Thyroid gland (tissue), 4 donors: ENCODE results near the gene HBG1. TPM values are rescaled to one million over a fixed set of nuclear protein-coding genes. Genes with fewer than 3 reads are reported as not detected.

Source experiments
- DNase-seq, 2 donors: peaks; one replicate each; pipeline ENCODE4 v3.0.0-alpha.2; 2019
- H3K27ac ChIP-seq, 3 donors: fragments of 200-600 bp; sonication (generic); 1 replicate in 2 of 3; 2 replicates in 1 of 3; pipeline ENCODE4 v1.5.1; 2016 to 2019; ENCODE audit warnings: mild to moderate bottlenecking in 1 of 3, moderate library complexity in 1 of 3
- H3K27me3 ChIP-seq: fragments of 200-600 bp; sonication (generic); one replicate; pipeline ENCODE4 v1.5.1; 2019
- H3K36me3 ChIP-seq, 2 donors: fragments of 200-600 bp; sonication (generic); one replicate each; pipeline ENCODE4 v1.5.1; 2016 to 2019
- H3K4me1 ChIP-seq, 2 donors: fragments of 200-600 bp; sonication (generic); one replicate each; pipeline ENCODE4 v1.5.1; 2017 to 2019
- H3K4me3 ChIP-seq, 3 donors: fragments of 200-600 bp; sonication (generic); replicated peaks in 1 of 3; 1 replicate in 2 of 3; 2 replicates in 1 of 3; pipeline ENCODE4 v1.5.1; 2016; ENCODE audit warnings: mild to moderate bottlenecking in 1 of 3
- H3K9me3 ChIP-seq: fragments of 200-600 bp; sonication (generic); one replicate; pipeline ENCODE4 v1.5.1; 2017
- CTCF ChIP-seq, 6 experiments: fragments of 200-600 bp in 3 of 6; fragments of 450-650 bp in 3 of 6; sonication (generic) in 3 of 6; IDR thresholded peaks; one replicate each; pipeline ENCODE4 v1.5.1; 2016 to 2019; ENCODE audit warnings: antibody characterized with exemption in 6 of 6, mild to moderate bottlenecking in 2 of 6, inconsistent platforms in 1 of 6, moderate library complexity in 1 of 6
- POLR2A ChIP-seq, 2 donors: fragments of 450-650 bp; IDR thresholded peaks; one replicate each; pipeline ENCODE4 v1.6.1; 2017; ENCODE audit warnings: antibody characterized with exemption in 2 of 2, mild to moderate bottlenecking in 2 of 2, moderate library complexity in 1 of 2
- WGBS, 2 donors: methylation state at CpG; one replicate each; pipeline ENCODE4 v1.1.5; 2017; 5-methylcytosine and 5-hydroxymethylcytosine counted together
- intact Hi-C: fragments of 100-400 bp; cut with DNase I; formaldehyde crosslinking; loops from one replicate; pipeline ENCODE4 v1.15.1; 2023
- total RNA-seq, 4 donors: library from RNA; depleted of rRNA; stranded (reverse); fragments of >200 nt; gene quantifications; one replicate each; pipeline ENCODE4 v1.2.3, GENCODE V29; 2016

The HBG1 gene
- total RNA-seq, 4 donors from 2014 or later, result not detected

DNA sequence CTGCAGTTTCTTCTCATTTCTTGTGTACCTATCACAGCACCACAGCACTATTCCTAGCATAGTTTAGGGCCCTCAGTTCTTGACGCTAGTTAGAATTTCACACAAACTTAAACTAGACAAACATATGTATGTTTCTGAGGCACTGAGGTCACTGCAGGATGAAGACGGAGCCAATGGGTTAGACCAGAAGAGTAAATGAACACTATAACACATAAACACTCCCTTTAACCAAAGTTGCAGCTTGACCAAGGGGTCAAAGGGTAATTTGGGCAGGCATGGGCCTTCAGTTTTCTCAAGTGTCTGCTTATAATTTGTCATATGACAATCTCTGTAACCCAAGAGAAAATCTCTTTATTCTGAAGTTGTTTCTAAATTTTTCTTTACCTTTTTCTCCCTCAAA lies 33.0 kb upstream of the HBG1 start:
- Histone ChIP-seq H3K9me3 (no peaks in the 10 kb centered on the region), H3K27me3 (no peaks in the 10 kb centered on the region), H3K4me3 (no peak overlapping the region), H3K4me1 (no peaks in the 10 kb centered on the region), H3K36me3 (no peaks in the 10 kb centered on the region), H3K27ac (no peak overlapping the region)
- intact Hi-C loops, result no loop called here
- WGBS, 2 donors, result 90 to 98% methylated on average over 2 of the region's 2 CpGs
- TF ChIP-seq CTCF (IDR thresholded peaks at IDR 0.05), result no peak
- no peak for TF ChIP-seq POLR2A (IDR thresholded peaks at IDR 0.05)
- DNase-seq, result no peak

DNA sequence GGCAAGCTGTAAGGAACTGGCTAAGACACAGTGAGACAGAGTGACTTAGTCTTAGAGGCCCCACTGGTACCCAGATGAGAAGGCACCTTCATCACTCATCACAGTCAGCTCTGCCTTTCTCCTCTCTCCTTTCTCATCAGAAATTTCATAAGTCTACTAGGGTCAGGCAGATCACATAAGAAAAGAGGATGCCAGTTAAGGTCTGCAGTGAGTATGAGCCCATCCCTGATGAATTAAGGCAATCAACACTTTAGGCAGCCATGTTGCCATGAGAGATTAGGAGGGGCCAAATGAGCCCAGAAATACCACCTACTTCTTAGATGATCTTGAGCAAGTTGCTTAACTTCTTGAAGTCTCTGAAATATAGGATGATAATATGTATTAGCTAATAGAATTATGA lies 31.9 kb upstream of the HBG1 start:
- no peak overlapping the region for H3K4me3 ChIP-seq
- TF ChIP-seq CTCF (IDR thresholded peaks at IDR 0.05), result no peak
- no peak for TF ChIP-seq POLR2A (IDR thresholded peaks at IDR 0.05)
- intact Hi-C loops, result no loop called here
- no peak overlapping the region for H3K27ac ChIP-seq
- DNase-seq, result no peak
- H3K27me3 ChIP-seq, result no peaks in the 10 kb centered on the region
- H3K36me3 ChIP-seq, result no peaks in the 10 kb centered on the region
- no peaks in the 10 kb centered on the region for H3K4me1 ChIP-seq
- no peaks in the 10 kb centered on the region for H3K9me3 ChIP-seq

DNA sequence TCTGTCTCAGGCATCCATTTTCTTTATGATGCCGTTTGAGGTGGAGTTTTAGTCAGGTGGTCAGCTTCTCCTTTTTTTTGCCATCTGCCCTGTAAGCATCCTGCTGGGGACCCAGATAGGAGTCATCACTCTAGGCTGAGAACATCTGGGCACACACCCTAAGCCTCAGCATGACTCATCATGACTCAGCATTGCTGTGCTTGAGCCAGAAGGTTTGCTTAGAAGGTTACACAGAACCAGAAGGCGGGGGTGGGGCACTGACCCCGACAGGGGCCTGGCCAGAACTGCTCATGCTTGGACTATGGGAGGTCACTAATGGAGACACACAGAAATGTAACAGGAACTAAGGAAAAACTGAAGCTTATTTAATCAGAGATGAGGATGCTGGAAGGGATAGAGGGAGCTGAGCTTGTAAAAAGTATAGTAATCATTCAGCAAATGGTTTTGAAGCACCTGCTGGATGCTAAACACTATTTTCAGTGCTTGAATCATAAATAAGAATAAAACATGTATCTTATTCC lies 31.0 kb upstream of the HBG1 start:
- WGBS, 2 donors, result 62 to 66% methylated on average over 3 of the region's 3 CpGs
- peak; percentile 4 to 9 for DNase-seq
- no peaks in the 10 kb centered on the region for H3K9me3 ChIP-seq
- H3K4me1 ChIP-seq, result no peaks in the 10 kb centered on the region
- no peak overlapping the region for H3K27ac ChIP-seq
- intact Hi-C loops, result no loop called here
- H3K27me3 ChIP-seq, result no peaks in the 10 kb centered on the region
- TF ChIP-seq CTCF (IDR thresholded peaks at IDR 0.05) (no peak), POLR2A (IDR thresholded peaks at IDR 0.05) (no peak)
- no peaks in the 10 kb centered on the region for H3K36me3 ChIP-seq
- H3K4me3 ChIP-seq, result no peak overlapping the region

- Histone ChIP-seq H3K4me1 (no peaks in the 10 kb centered on the region), H3K9me3 (no peaks in the 10 kb centered on the region), H3K4me3 (no peak overlapping the region), H3K27me3 (no peaks in the 10 kb centered on the region), H3K27ac (no peak overlapping the region), H3K36me3 (no peaks in the 10 kb centered on the region)
- intact Hi-C loops, result no loop called here
- DNase-seq, result no peak
- 75 to 86% methylated on average over 4 of the region's 4 CpGs for WGBS, 2 donors
- TF ChIP-seq CTCF (IDR thresholded peaks at IDR 0.05) (no peak), POLR2A (IDR thresholded peaks at IDR 0.05) (no peak)
Observed at GRCh38 chr11:5279471-5280090, 29.9 kb upstream of the HBG1 start.

GRCh38 chr11:5277807-5278382 lies 28.2 kb upstream of the HBG1 start:
- 78 to 82% methylated on average over 1 of the region's 1 CpG for WGBS, 2 donors

More at GRCh38 chr11:5277807-5278382, 28.2 kb upstream of the HBG1 start:
- no peaks in the 10 kb centered on the region for H3K27me3 ChIP-seq
- no peak for DNase-seq
- H3K36me3 ChIP-seq, result no peaks in the 10 kb centered on the region
- intact Hi-C loops, result no loop called here
- no peaks in the 10 kb centered on the region for H3K9me3 ChIP-seq
- no peaks in the 10 kb centered on the region for H3K4me1 ChIP-seq
- no peak overlapping the region for H3K27ac ChIP-seq
- no peak overlapping the region for H3K4me3 ChIP-seq
- TF ChIP-seq POLR2A (IDR thresholded peaks at IDR 0.05) (no peak), CTCF (IDR thresholded peaks at IDR 0.05) (no peak)
